ENCODE measurements around the gene FAM110D.

The FAM110D gene

GRCh38 chr1:26163684-26164035, 4.8 kb downstream of the FAM110D start:
- H3K4me3 Mint-ChIP-seq, result peak overlapping the region; percentile 52
- DNase-seq (ENCODE audit: low spot score in 2 of 2), result no peak

GRCh38 chr1:26164036-26164860, 5.4 kb downstream of the FAM110D start:
- ATAC-seq (ENCODE audit: low read depth), result peak; percentile 79

More at GRCh38 chr1:26163684-26164035, 4.8 kb downstream of the FAM110D start:
- Mint-ChIP-seq H3K36me3 (no peaks in the 10 kb centered on the region), H3K27ac (no peak overlapping the region), H3K27me3 (peaks cover 14% of the 10 kb centered on the region), H3K9me3 (no peaks in the 10 kb centered on the region), H3K4me1 (peaks cover 9% of the 10 kb centered on the region)
- no peak for ATAC-seq (ENCODE audit: low read depth)

GRCh38 chr1:26164861-26165842, 6.3 kb downstream of the FAM110D start:
- Mint-ChIP-seq H3K36me3 (no peaks in the 10 kb centered on the region), H3K4me1 (peaks cover 12% of the 10 kb centered on the region), H3K9me3 (no peaks in the 10 kb centered on the region), H3K4me3 (peak overlapping the region; percentile 79), H3K27me3 (peaks cover 11% of the 10 kb centered on the region), H3K27ac (no peak overlapping the region)
- ATAC-seq (ENCODE audit: low read depth), result no peak
- no peak for DNase-seq (ENCODE audit: low spot score in 2 of 2)

More at GRCh38 chr1:26164036-26164860, 5.4 kb downstream of the FAM110D start:
- H3K4me1 Mint-ChIP-seq, result peaks cover 9% of the 10 kb centered on the region
- peak; percentile 64 to 80 for DNase-seq (ENCODE audit: low spot score in 2 of 2)
- H3K9me3 Mint-ChIP-seq, result no peaks in the 10 kb centered on the region
- peaks cover 14% of the 10 kb centered on the region for H3K27me3 Mint-ChIP-seq
- peak overlapping the region; percentile 79 for H3K4me3 Mint-ChIP-seq
- H3K27ac Mint-ChIP-seq, result no peak overlapping the region
- H3K36me3 Mint-ChIP-seq, result no peaks in the 10 kb centered on the region

- ATAC-seq (ENCODE audit: low read depth) (no peak), DNase-seq (ENCODE audit: low spot score in 2 of 2) (no peak)
- H3K27me3 Mint-ChIP-seq, result peaks cover 8% of the 10 kb centered on the region
- no peaks in the 10 kb centered on the region for H3K9me3 Mint-ChIP-seq
- H3K4me1 Mint-ChIP-seq, result peaks cover 21% of the 10 kb centered on the region
- no peaks in the 10 kb centered on the region for H3K36me3 Mint-ChIP-seq
- no peak overlapping the region for H3K27ac Mint-ChIP-seq
- H3K4me3 Mint-ChIP-seq, result no peak overlapping the region
Measured at GRCh38 chr1:26166719-26167281, 7.9 kb downstream of the FAM110D start.

- H3K4me3 Mint-ChIP-seq, result peak within 1 kb of the TSS; percentile 95
- ATAC-seq (ENCODE audit: low read depth) (no peak), DNase-seq (ENCODE audit: low spot score in 2 of 2) (no peak)
- H3K36me3 Mint-ChIP-seq, result no peaks in the 10 kb centered on the region
- H3K9me3 Mint-ChIP-seq, result no peaks in the 10 kb centered on the region
- H3K27ac Mint-ChIP-seq, result peak within 1 kb of the TSS; percentile 94
- H3K27me3 Mint-ChIP-seq, result peaks cover 5% of the 10 kb centered on the region
- peaks cover 19% of the 10 kb centered on the region for H3K4me1 Mint-ChIP-seq
Measured at GRCh38 chr1:26168410-26169197, 9.7 kb downstream of the FAM110D start, which contains the start of gene C1orf232. Gene C1orf232 (minus strand): TSS chr1:26168963. CDS start chr1:26168499, 464 bp downstream.

- Mint-ChIP-seq H3K4me3 (peak overlapping the region; percentile 74), H3K9me3 (no peaks in the 10 kb centered on the region), H3K27ac (peak overlapping the region; percentile 94), H3K4me1 (peaks cover 17% of the 10 kb centered on the region), H3K27me3 (peaks cover 5% of the 10 kb centered on the region), H3K36me3 (no peaks in the 10 kb centered on the region)
- ATAC-seq (ENCODE audit: low read depth), result no peak
- no peak for DNase-seq (ENCODE audit: low spot score in 2 of 2)
Measured at GRCh38 chr1:26169198-26169554, 10.3 kb downstream of the FAM110D start.

GRCh38 chr1:26169669-26170471, 11.0 kb downstream of the FAM110D start, which contains the start of gene ZNF593:
Gene ZNF593 (plus strand): TSS chr1:26169908. CDS start chr1:26169984, 76 bp downstream.
- Mint-ChIP-seq H3K36me3 (no peaks in the 10 kb centered on the region), H3K27ac (peak within 1 kb of the TSS; percentile 94), H3K4me1 (peaks cover 13% of the 10 kb centered on the region), H3K4me3 (peak within 1 kb of the TSS; percentile 95), H3K9me3 (no peaks in the 10 kb centered on the region), H3K27me3 (peaks cover 1% of the 10 kb centered on the region)
- peak; percentile 88 to 93 for DNase-seq (ENCODE audit: low spot score in 2 of 2)
- ATAC-seq (ENCODE audit: low read depth), result peak; percentile 94

- H3K27me3 Mint-ChIP-seq, result no peaks in the 10 kb centered on the region
- peaks cover 11% of the 10 kb centered on the region for H3K4me1 Mint-ChIP-seq
- peak overlapping the region; percentile 95 for H3K4me3 Mint-ChIP-seq
- H3K27ac Mint-ChIP-seq, result peak overlapping the region; percentile 94
- ATAC-seq (ENCODE audit: low read depth) (no peak), DNase-seq (ENCODE audit: low spot score in 2 of 2) (no peak)
- H3K36me3 Mint-ChIP-seq, result no peaks in the 10 kb centered on the region
- H3K9me3 Mint-ChIP-seq, result no peaks in the 10 kb centered on the region
Measured at GRCh38 chr1:26170472-26170821, 11.6 kb downstream of the FAM110D start.

- H3K27ac Mint-ChIP-seq, result no peak within 1 kb of the TSS
- peak within 1 kb of the TSS; percentile 95 for H3K4me3 Mint-ChIP-seq
- ATAC-seq (ENCODE audit: low read depth) (no peak), DNase-seq (ENCODE audit: low spot score in 2 of 2) (no peak)
- peaks cover 11% of the 10 kb centered on the region for H3K4me1 Mint-ChIP-seq
- no peaks in the 10 kb centered on the region for H3K27me3 Mint-ChIP-seq
- H3K9me3 Mint-ChIP-seq, result no peaks in the 10 kb centered on the region
- H3K36me3 Mint-ChIP-seq, result no peaks in the 10 kb centered on the region
Measured at GRCh38 chr1:26171084-26172072, 12.5 kb downstream of the FAM110D start, which contains the start of gene ZNF593OS. Gene ZNF593OS (minus strand): TSS chr1:26171832. CDS start chr1:26171661, 171 bp downstream.

- ATAC-seq (ENCODE audit: low read depth), result no peak
- Mint-ChIP-seq H3K9me3 (no peaks in the 10 kb centered on the region), H3K27me3 (no peaks in the 10 kb centered on the region), H3K36me3 (no peaks in the 10 kb centered on the region), H3K27ac (no peak overlapping the region), H3K4me1 (peaks cover 7% of the 10 kb centered on the region), H3K4me3 (no peak overlapping the region)
- no peak for DNase-seq (ENCODE audit: low spot score in 2 of 2)
Measured at GRCh38 chr1:26175346-26175745, 16.5 kb downstream of the FAM110D start.

- Mint-ChIP-seq H3K27ac (no peak within 1 kb of the TSS), H3K36me3 (no peaks in the 10 kb centered on the region), H3K27me3 (no peaks in the 10 kb centered on the region), H3K4me1 (no peaks in the 10 kb centered on the region), H3K9me3 (no peaks in the 10 kb centered on the region), H3K4me3 (no peak within 1 kb of the TSS)
- ATAC-seq (ENCODE audit: low read depth) (no peak), DNase-seq (ENCODE audit: low spot score in 2 of 2) (no peak)
Measured at GRCh38 chr1:26177182-26177684, 18.4 kb downstream of the FAM110D start, which contains the start of gene CNKSR1. Gene CNKSR1 (plus strand): TSS chr1:26177491. CDS start chr1:26177548, 57 bp downstream.
